Vagina (tissue), 2 donors: ENCODE results near the gene CSF3R.

Experiments
- CTCF ChIP-seq, 3 experiments: fragments of 450-650 bp in 2 of 3; fragments of 200-600 bp in 1 of 3; sonication (generic) in 1 of 3; IDR thresholded peaks; one replicate each; pipeline ENCODE4 v1.5.1; 2017 to 2019; ENCODE audit warnings: antibody characterized with exemption in 3 of 3, mild to moderate bottlenecking in 2 of 3, moderate library complexity in 2 of 3
- POLR2A ChIP-seq, 2 donors: fragments of 450-650 bp; IDR thresholded peaks; one replicate each; pipeline ENCODE4 v1.6.1; 2017; ENCODE audit warnings: antibody characterized with exemption in 2 of 2, mild to moderate bottlenecking in 2 of 2, moderate library complexity in 2 of 2
- POLR2AphosphoS5 ChIP-seq, 2 donors: sonication (generic); formaldehyde crosslinking; IDR thresholded peaks; one replicate each; pipeline ENCODE4 v1.9.0; 2017; ENCODE audit warnings: antibody characterized with exemption in 2 of 2, mild to moderate bottlenecking in 2 of 2, low read depth in 1 of 2; ENCODE audit not compliant: insufficient read depth in 1 of 2

- TF ChIP-seq CTCF (IDR thresholded peaks at IDR 0.05) (no peak), POLR2AphosphoS5 (IDR thresholded peaks at IDR 0.05; ENCODE audit: insufficient read depth in 1 of 2, low read depth in 1 of 2) (no peak), POLR2A (IDR thresholded peaks at IDR 0.05) (no peak)
These were observed 31.2 kb upstream of the CSF3R start for GRCh38 chr1:36513676-36514473.
